SK-N-SH treated with all-trans-retinoic acid at 6 μM for 48 hours (cell line): ENCODE results near the gene SPACA9.

ENCODE experiments used
- ARNTL ChIP-seq: fragments of 450-650 bp; formaldehyde crosslinking; IDR thresholded peaks from 2 replicates; pipeline ENCODE4 v1.5.0; 2020; ENCODE audit warnings: low read depth, mild to moderate bottlenecking, moderate library complexity, borderline replicate concordance
- GLIS3 ChIP-seq: fragments of 250-450 bp; sonication (Bioruptor Pico); IDR thresholded peaks from 2 replicates; pipeline ENCODE4 v1.5.0; 2020; ENCODE audit warnings: mild to moderate bottlenecking, moderate library complexity
- OSR1 ChIP-seq: fragments of 250-450 bp; sonication (Bioruptor Pico); IDR thresholded peaks from 2 replicates; pipeline ENCODE4 v1.8.0; 2022; ENCODE audit warnings: moderate library complexity, mild to moderate bottlenecking, inconsistent platforms
- POU6F1 ChIP-seq: fragments of 250-450 bp; sonication (Bioruptor Pico); IDR thresholded peaks from 2 replicates; pipeline ENCODE4 v1.8.0; 2021; ENCODE audit warnings: low read depth, mild to moderate bottlenecking, moderate library complexity, borderline replicate concordance
- RARB ChIP-seq: fragments of 250-450 bp; sonication (Bioruptor Pico); IDR thresholded peaks from 2 replicates; pipeline ENCODE4 v1.8.0; 2021; ENCODE audit warnings: mild to moderate bottlenecking, moderate library complexity
- TOX ChIP-seq: fragments of 250-450 bp; sonication (Bioruptor Pico); IDR thresholded peaks from 2 replicates; pipeline ENCODE4 v1.8.0; 2021; ENCODE audit warnings: mild to moderate bottlenecking, moderate library complexity, borderline replicate concordance
- ZFP3 ChIP-seq: fragments of 250-450 bp; sonication (Bioruptor Pico); IDR thresholded peaks from 2 replicates; pipeline ENCODE4 v1.5.0; 2020; ENCODE audit warnings: mild to moderate bottlenecking, moderate library complexity
- ZFP30 ChIP-seq: fragments of 450-650 bp; formaldehyde crosslinking; IDR thresholded peaks from 2 replicates; pipeline ENCODE4 v1.5.0; 2022; ENCODE audit warnings: mild to moderate bottlenecking, moderate library complexity

GRCh38 chr9:132869266-132869665 lies 9.4 kb upstream of the SPACA9 start:
- no peak for TF ChIP-seq ARNTL (CRISPR knock-in tag)
- TF ChIP-seq GLIS3 (CRISPR knock-in tag): no peak
- no peak for TF ChIP-seq OSR1 (CRISPR knock-in tag)
- TF ChIP-seq TOX (CRISPR knock-in tag): no peak
- no peak for TF ChIP-seq ZFP3
- TF ChIP-seq ZFP30: no peak
- no peak for TF ChIP-seq POU6F1 (CRISPR knock-in tag)
- no peak for TF ChIP-seq RARB (CRISPR knock-in tag)
